ENCODE results near the gene ATP10A.

DNA sequence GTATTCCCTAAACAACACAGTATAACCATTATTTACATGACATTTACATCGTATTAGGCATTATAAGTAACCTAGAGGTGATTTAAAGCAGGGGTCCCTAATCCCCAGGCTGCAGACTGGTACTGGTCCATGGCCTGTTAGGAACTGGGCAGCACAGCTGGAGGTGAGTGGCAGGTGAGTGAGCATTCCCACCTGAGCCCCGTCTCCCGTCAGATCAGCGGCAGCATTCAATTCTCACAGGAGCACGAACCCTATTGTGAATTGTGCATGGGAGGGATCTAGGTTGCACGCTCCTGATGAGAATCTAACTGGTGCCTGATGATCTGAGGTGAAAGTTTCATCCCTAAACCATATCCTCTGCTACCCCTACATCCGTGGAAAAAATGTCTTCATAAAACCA is 138.2 kb downstream of the ATP10A start:
- TF ChIP-seq, protein P1, sequence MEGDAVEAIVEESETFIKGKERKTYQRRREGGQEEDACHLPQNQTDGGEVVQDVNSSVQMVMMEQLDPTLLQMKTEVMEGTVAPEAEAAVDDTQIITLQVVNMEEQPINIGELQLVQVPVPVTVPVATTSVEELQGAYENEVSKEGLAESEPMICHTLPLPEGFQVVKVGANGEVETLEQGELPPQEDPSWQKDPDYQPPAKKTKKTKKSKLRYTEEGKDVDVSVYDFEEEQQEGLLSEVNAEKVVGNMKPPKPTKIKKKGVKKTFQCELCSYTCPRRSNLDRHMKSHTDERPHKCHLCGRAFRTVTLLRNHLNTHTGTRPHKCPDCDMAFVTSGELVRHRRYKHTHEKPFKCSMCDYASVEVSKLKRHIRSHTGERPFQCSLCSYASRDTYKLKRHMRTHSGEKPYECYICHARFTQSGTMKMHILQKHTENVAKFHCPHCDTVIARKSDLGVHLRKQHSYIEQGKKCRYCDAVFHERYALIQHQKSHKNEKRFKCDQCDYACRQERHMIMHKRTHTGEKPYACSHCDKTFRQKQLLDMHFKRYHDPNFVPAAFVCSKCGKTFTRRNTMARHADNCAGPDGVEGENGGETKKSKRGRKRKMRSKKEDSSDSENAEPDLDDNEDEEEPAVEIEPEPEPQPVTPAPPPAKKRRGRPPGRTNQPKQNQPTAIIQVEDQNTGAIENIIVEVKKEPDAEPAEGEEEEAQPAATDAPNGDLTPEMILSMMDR (IDR thresholded peaks at IDR 0.05) = no peak
- TF ChIP-seq EP300 (IDR thresholded peaks at IDR 0.05) = no peak
